DLD1 (cell line): Measurements from ENCODE around the gene SNCB.

Experiments
- in situ Hi-C: cut with HindIII; loops from 2 replicates; pipeline ENCODE4 v1.10.0; 2017; ENCODE audit warnings: low sequenced_read_pairs

Gene SNCB

GRCh38 chr5:176577312-176578176 is 52.8 kb downstream of the SNCB start:
- in situ Hi-C loops: no loop called here

- in situ Hi-C loops: no loop called here
These were observed 54.6 kb downstream of the SNCB start for GRCh38 chr5:176575488-176576422.

- in situ Hi-C loops: no loop called here
These were observed 55.3 kb downstream of the SNCB start for GRCh38 chr5:176575066-176575465.

- in situ Hi-C loops: no loop called here
These were observed 56.1 kb downstream of the SNCB start for GRCh38 chr5:176574297-176574591.

- in situ Hi-C loops: no loop called here
These were observed 56.6 kb downstream of the SNCB start for GRCh38 chr5:176573564-176574296.
